NT2/D1 (cell line): ENCODE measurements around the gene MAGED4.

ENCODE experiments used
- SUZ12 ChIP-seq: IDR thresholded peaks from 2 replicates; pipeline ENCODE4 v1.6.1; 2011; ENCODE audit not compliant: insufficient read length, insufficient read depth; ENCODE audit errors: extremely low read depth
- YY1 ChIP-seq: IDR thresholded peaks from 2 replicates; pipeline ENCODE4 v1.6.1; 2011; ENCODE audit not compliant: insufficient read length, insufficient read depth
- ZNF274 ChIP-seq: IDR thresholded peaks from 2 replicates; pipeline ENCODE4 v1.6.1; 2011; ENCODE audit warnings: mild to moderate bottlenecking, low read depth, low read length

GRCh38 chrX:52213276-52213675 is 28.6 kb downstream of the MAGED4 start:
- TF ChIP-seq ZNF274 (no peak), YY1 (no peak), SUZ12 (no peak)
